HG02884 (cell line): ENCODE measurements around the gene PPP1R13B.

ENCODE experiments used
- ATAC-seq: cut with Tn5 transposase; IDR thresholded peaks from one replicate; pipeline ENCODE4 v1.9.1; 2021; ENCODE audit warnings: mild to moderate bottlenecking, moderate library complexity; ENCODE audit not compliant: unreplicated experiment

The PPP1R13B gene

GRCh38 chr14:103702497-103703432 is 144.6 kb downstream of the PPP1R13B start:
- ATAC-seq: no peak

- no peak for ATAC-seq
These were observed 145.3 kb downstream of the PPP1R13B start for GRCh38 chr14:103702095-103702494.

GRCh38 chr14:103700753-103701490 is 146.5 kb downstream of the PPP1R13B start:
- ATAC-seq: no peak

- no peak for ATAC-seq
These were observed 147.2 kb downstream of the PPP1R13B start for GRCh38 chr14:103699901-103700752.

GRCh38 chr14:103699261-103699661 is 148.1 kb downstream of the PPP1R13B start:
- ATAC-seq: no peak

GRCh38 chr14:103698380-103699260 is 148.8 kb downstream of the PPP1R13B start:
- ATAC-seq: no peak

GRCh38 chr14:103697603-103698379 is 149.6 kb downstream of the PPP1R13B start:
- ATAC-seq: no peak

GRCh38 chr14:103697206-103697602 is 150.2 kb downstream of the PPP1R13B start:
- ATAC-seq: no peak

- ATAC-seq: no peak
These were observed 150.8 kb downstream of the PPP1R13B start for GRCh38 chr14:103696466-103697071.

- ATAC-seq: no peak
These were observed 151.3 kb downstream of the PPP1R13B start for GRCh38 chr14:103696070-103696402.

- ATAC-seq: no peak
These were observed 151.9 kb downstream of the PPP1R13B start for GRCh38 chr14:103695296-103696069.

GRCh38 chr14:103694572-103695026 is 152.8 kb downstream of the PPP1R13B start:
- no peak for ATAC-seq

GRCh38 chr14:103693515-103693914 is 153.9 kb downstream of the PPP1R13B start:
- no peak for ATAC-seq

GRCh38 chr14:103692871-103693270 is 154.5 kb downstream of the PPP1R13B start:
- ATAC-seq: no peak

- no peak for ATAC-seq
These were observed 155.2 kb downstream of the PPP1R13B start for GRCh38 chr14:103692159-103692558.

GRCh38 chr14:103691655-103692054 is 155.7 kb downstream of the PPP1R13B start:
- ATAC-seq: peak; percentile 48

GRCh38 chr14:103690332-103690731 is 157.0 kb downstream of the PPP1R13B start:
- ATAC-seq: no peak
